ENCODE results near the gene ANKRD62. TPM values are rescaled to one million over a fixed set of nuclear protein-coding genes. Genes with fewer than 3 reads are reported as not detected.

Gene ANKRD62
- total and polyA plus RNA-seq, 2 donors from 2014 or later: not detected

DNA sequence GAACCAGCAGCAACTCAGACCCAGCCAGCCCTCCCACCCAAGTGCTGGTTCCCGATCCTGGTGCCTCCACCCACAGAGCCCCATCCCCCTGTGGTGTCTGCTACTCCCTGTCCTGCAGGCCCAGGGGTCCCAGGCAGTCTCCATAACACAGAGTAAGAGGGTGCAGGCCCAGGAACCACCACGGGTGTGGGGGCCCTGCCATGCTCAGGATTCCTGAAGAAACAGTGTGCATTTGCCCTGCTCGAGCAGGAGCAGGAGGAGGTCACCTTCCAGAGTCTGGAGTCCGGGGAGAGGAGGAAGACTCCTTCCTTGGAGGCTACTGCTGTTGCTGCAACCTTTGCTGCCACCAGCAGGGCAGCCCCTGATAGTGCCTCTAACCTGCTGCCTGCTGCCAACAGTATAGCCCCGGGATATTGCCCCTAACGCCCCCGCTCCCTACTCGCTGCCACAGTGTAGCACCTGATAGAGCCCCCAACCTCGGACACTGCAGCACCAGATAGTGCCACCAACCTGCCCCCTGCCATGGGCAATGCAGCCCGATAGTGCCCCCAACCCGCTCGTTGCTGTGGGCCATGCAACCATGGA, 46.8 kb upstream of the ANKRD62 start:
- intact Hi-C loops (cut with DNase I): no loop called here
- H3K36me3 ChIP-seq (ENCODE audit: control insufficient read depth in 2 of 3, insufficient read depth in 3 of 3, low read length in 3 of 3): no peaks in the 10 kb centered on the region
- H3K9me3 ChIP-seq (ENCODE audit: control insufficient read depth in 2 of 3, insufficient read depth in 1 of 3, low read length in 3 of 3): no peaks in the 10 kb centered on the region
- DNase-seq: no peak
- H3K4me1 ChIP-seq (ENCODE audit: control insufficient read depth in 2 of 3, insufficient read depth in 2 of 3, low read depth in 1 of 3, low read length in 3 of 3): peaks cover 0 to 2% (median 0%) of the 10 kb centered on the region in 3 donors
- TF ChIP-seq, protein P1, sequence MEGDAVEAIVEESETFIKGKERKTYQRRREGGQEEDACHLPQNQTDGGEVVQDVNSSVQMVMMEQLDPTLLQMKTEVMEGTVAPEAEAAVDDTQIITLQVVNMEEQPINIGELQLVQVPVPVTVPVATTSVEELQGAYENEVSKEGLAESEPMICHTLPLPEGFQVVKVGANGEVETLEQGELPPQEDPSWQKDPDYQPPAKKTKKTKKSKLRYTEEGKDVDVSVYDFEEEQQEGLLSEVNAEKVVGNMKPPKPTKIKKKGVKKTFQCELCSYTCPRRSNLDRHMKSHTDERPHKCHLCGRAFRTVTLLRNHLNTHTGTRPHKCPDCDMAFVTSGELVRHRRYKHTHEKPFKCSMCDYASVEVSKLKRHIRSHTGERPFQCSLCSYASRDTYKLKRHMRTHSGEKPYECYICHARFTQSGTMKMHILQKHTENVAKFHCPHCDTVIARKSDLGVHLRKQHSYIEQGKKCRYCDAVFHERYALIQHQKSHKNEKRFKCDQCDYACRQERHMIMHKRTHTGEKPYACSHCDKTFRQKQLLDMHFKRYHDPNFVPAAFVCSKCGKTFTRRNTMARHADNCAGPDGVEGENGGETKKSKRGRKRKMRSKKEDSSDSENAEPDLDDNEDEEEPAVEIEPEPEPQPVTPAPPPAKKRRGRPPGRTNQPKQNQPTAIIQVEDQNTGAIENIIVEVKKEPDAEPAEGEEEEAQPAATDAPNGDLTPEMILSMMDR (IDR thresholded peaks at IDR 0.05; ENCODE audit: borderline replicate concordance, extremely low read depth, insufficient read depth): no peak
- H3K4me3 ChIP-seq (ENCODE audit: low read length in 3 of 3): no peak overlapping the region
- FAIRE-seq: no peak
- H3K27me3 ChIP-seq (ENCODE audit: control insufficient read depth, insufficient read depth, low read length): no peaks in the 10 kb centered on the region
- H3K27ac ChIP-seq (ENCODE audit: low read depth in 2 of 2, low read length in 2 of 2): no peak overlapping the region
- no peak overlapping the region for H3K9ac ChIP-seq (ENCODE audit: low read length in 3 of 3)

DNA sequence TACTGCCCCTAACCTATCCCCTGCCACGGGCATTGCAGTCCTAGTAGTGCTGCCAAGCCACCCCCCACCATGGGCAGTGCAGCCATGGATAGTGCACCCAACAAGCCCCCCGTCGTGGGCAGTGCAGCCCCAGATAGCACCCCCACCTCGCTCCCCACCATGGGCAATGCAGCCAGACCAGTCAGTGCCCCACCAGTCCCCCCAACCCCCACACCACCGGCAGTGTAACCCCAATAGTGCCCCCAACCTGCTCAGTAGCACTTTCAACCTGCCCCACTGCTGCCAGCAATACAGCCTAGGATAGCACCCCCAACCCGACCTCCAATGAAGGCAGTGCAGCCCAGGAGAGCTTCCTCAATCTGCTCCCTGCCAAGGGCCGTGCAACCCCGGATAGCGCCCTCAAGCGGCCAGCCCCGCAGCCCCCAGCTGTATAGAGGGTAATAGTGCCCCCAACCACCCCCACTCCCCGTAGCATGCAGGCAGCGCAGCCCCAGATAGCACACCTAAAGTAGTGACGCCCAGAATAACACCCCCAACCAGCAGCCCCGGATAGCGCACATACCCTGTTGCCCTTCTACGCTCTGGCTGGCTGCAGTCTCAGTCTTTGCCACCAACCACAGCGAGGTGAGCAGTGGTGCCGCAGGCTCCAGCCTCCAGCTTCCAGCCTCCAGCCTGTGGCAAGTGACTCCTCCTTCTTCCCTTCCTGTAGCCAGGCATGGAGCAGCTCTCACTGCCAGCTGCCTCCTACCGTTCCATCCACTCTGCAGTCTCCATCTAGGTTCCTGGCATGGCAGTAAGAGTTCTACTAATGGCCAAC, 45.4 kb upstream of the ANKRD62 start:
- intact Hi-C loops (cut with DNase I): no loop called here
- Histone ChIP-seq H3K4me3 (ENCODE audit: low read length in 3 of 3) (no peak overlapping the region), H3K4me1 (ENCODE audit: control insufficient read depth in 2 of 3, insufficient read depth in 2 of 3, low read depth in 1 of 3, low read length in 3 of 3) (peaks cover 0 to 2% (median 0%) of the 10 kb centered on the region in 3 donors), H3K9me3 (ENCODE audit: control insufficient read depth in 2 of 3, insufficient read depth in 1 of 3, low read length in 3 of 3) (no peaks in the 10 kb centered on the region), H3K27me3 (ENCODE audit: control insufficient read depth, insufficient read depth, low read length) (no peaks in the 10 kb centered on the region), H3K36me3 (ENCODE audit: control insufficient read depth in 2 of 3, insufficient read depth in 3 of 3, low read length in 3 of 3) (no peaks in the 10 kb centered on the region), H3K9ac (ENCODE audit: low read length in 3 of 3) (no peak overlapping the region), H3K27ac (ENCODE audit: low read depth in 2 of 2, low read length in 2 of 2) (no peak overlapping the region)
- no peak for FAIRE-seq
- TF ChIP-seq, protein P1 (IDR thresholded peaks at IDR 0.05; ENCODE audit: borderline replicate concordance, extremely low read depth, insufficient read depth): no peak
- DNase-seq: no peak

- no peaks in the 10 kb centered on the region for H3K27me3 ChIP-seq (ENCODE audit: control insufficient read depth, insufficient read depth, low read length)
- intact Hi-C loops (cut with DNase I): no loop called here
- H3K36me3 ChIP-seq (ENCODE audit: control insufficient read depth in 2 of 3, insufficient read depth in 3 of 3, low read length in 3 of 3): no peaks in the 10 kb centered on the region
- H3K9me3 ChIP-seq (ENCODE audit: control insufficient read depth in 2 of 3, insufficient read depth in 1 of 3, low read length in 3 of 3): no peaks in the 10 kb centered on the region
- peaks cover 0 to 2% (median 0%) of the 10 kb centered on the region in 3 donors for H3K4me1 ChIP-seq (ENCODE audit: control insufficient read depth in 2 of 3, insufficient read depth in 2 of 3, low read depth in 1 of 3, low read length in 3 of 3)
- FAIRE-seq (no peak), DNase-seq (no peak)
- no peak overlapping the region for H3K9ac ChIP-seq (ENCODE audit: low read length in 3 of 3)
- no peak overlapping the region for H3K4me3 ChIP-seq (ENCODE audit: low read length in 3 of 3)
- TF ChIP-seq, protein P1 (IDR thresholded peaks at IDR 0.05; ENCODE audit: borderline replicate concordance, extremely low read depth, insufficient read depth): no peak
- no peak overlapping the region for H3K27ac ChIP-seq (ENCODE audit: low read depth in 2 of 2, low read length in 2 of 2)
These were observed 44.8 kb upstream of the ANKRD62 start for GRCh38 chr18:12048827-12049175.

All from kidney (tissue), 14 donors.